HepG2 (cell line): ENCODE data around the gene DPH1. TPM values are rescaled to one million over a fixed set of nuclear protein-coding genes. Genes with fewer than 3 reads are reported as not detected.

Source experiments
- ATAC-seq: fragments of 200-7000 bp; cut with Tn5 transposase; 3 replicates; pipeline ENCODE4 v1.9.1; 2020; ENCODE audit warnings: mild to moderate bottlenecking, moderate library complexity
- BruUV-seq: library from RNA; stranded (reverse); fragments of 400-500 nt; replicated peaks from 2 replicates; lab custom pipeline; 2021; lab: Mats Ljungman, UMichigan
- CTCF ChIA-PET: fragments of 300-600 bp; formaldehyde crosslinking; extraction: SDS; loops from one replicate; lab custom pipeline; 2021; ENCODE audit warnings: low total read pairs, inconsistent platforms, low intra/inter-chr PET ratio; lab: Yijun Ruan, JAX
- POLR2A ChIA-PET: fragments of 350-600 bp; sonication (Branson Sonifier 250); formaldehyde crosslinking; loops from one replicate; lab custom pipeline; 2020; ENCODE audit warnings: antibody characterized with exemption, inconsistent platforms; lab: Yijun Ruan, JAX
- DNase-seq: peaks from one replicate; pipeline ENCODE4 v3.0.0-alpha.2; 2015; ENCODE audit warnings: low spot score
- FAIRE-seq: peaks from 3 replicates; lab custom pipeline; 2011; peaks lifted over from hg19 to GRCh38; lab: Jason Lieb, UNC
- H2AFZ ChIP-seq: one replicate; pipeline ENCODE4 v1.6.1; 2011; ENCODE audit warnings: low read length, inconsistent platforms
- H3K27ac ChIP-seq: fragments of 300-600 bp; 3 replicates; pipeline ENCODE4 v1.8.0; 2011; ENCODE audit warnings: mixed run types, mild to moderate bottlenecking, mixed read lengths, low read length, inconsistent platforms; ENCODE audit not compliant: insufficient read depth; ENCODE audit errors: extremely low read length
- H3K27me3 ChIP-seq, 2 experiments: fragments of 200-600 bp in 1 of 2; 2 replicates in 1 of 2; 3 replicates in 1 of 2; pipeline versions ENCODE4 v1.6.0 to v1.8.0; 2011; ENCODE audit warnings: low read length in 2 of 2, mild to moderate bottlenecking in 2 of 2, moderate library complexity in 2 of 2, inconsistent platforms in 1 of 2; ENCODE audit not compliant: insufficient read depth in 2 of 2, control insufficient read depth in 1 of 2
- H3K36me3 ChIP-seq, 2 experiments: fragments of 200-600 bp in 1 of 2; replicated peaks in 1 of 2; 2 replicates in 1 of 2; 3 replicates in 1 of 2; pipeline versions ENCODE4 v1.5.1 to v1.8.0; 2011; ENCODE audit warnings: low read length in 2 of 2, inconsistent platforms in 1 of 2; ENCODE audit not compliant: insufficient read depth in 2 of 2, control insufficient read depth in 1 of 2
- H3K4me1 ChIP-seq: 2 replicates; pipeline ENCODE4 v1.5.1; 2012; ENCODE audit warnings: low read length, inconsistent platforms; ENCODE audit not compliant: insufficient read depth
- H3K4me2 ChIP-seq: 2 replicates; pipeline ENCODE4 v1.6.0; 2011; ENCODE audit warnings: low read depth, low read length, inconsistent platforms
- H3K4me3 ChIP-seq, 3 experiments: fragments of 200-600 bp in 1 of 3; sonication (generic), shearing (Covaris generic) in 1 of 3; replicated peaks in 1 of 3; 2 replicates each; pipeline ENCODE4 v1.5.1; 2011 to 2016; ENCODE audit warnings: low read length in 3 of 3, inconsistent platforms in 2 of 3, low read depth in 2 of 3, mild to moderate bottlenecking in 2 of 3, control low read depth in 1 of 3, mixed read lengths in 1 of 3; ENCODE audit not compliant: insufficient read depth in 1 of 3
- H3K79me2 ChIP-seq: one replicate; pipeline ENCODE4 v1.6.1; 2011; ENCODE audit warnings: low read length, inconsistent platforms; ENCODE audit not compliant: insufficient read depth
- H3K9ac ChIP-seq: 2 replicates; pipeline ENCODE4 v1.6.0; 2011; ENCODE audit warnings: mild to moderate bottlenecking, low read depth, low read length, inconsistent platforms; ENCODE audit not compliant: insufficient read depth
- H3K9me3 ChIP-seq: 2 replicates; pipeline ENCODE4 v1.5.1; 2012; ENCODE audit warnings: mild to moderate bottlenecking, low read length
- H4K20me1 ChIP-seq: 2 replicates; pipeline ENCODE4 v1.6.0; 2011; ENCODE audit warnings: inconsistent platforms, mild to moderate bottlenecking, low read length, moderate library complexity; ENCODE audit not compliant: insufficient read depth
- STAT6 ChIP-seq: sonication (generic); formaldehyde crosslinking; IDR thresholded peaks from 2 replicates; pipeline ENCODE4 v1.4.0; 2020; ENCODE audit warnings: missing genetic modification reagents, mild to moderate bottlenecking, borderline replicate concordance
- ZNF276 ChIP-seq: sonication (generic); formaldehyde crosslinking; IDR thresholded peaks from 2 replicates; pipeline ENCODE4 v1.4.0; 2020; ENCODE audit warnings: mild to moderate bottlenecking, low read depth, missing genetic modification reagents
- ZNF629 ChIP-seq: sonication (generic); formaldehyde crosslinking; conservative IDR thresholded peaks from 2 replicates; pipeline ENCODE4 v1.5.0; 2020; ENCODE audit warnings: missing genetic modification reagents
- ZNF687 ChIP-seq: sonication (generic); formaldehyde crosslinking; IDR thresholded peaks from 2 replicates; pipeline ENCODE4 v1.5.1; 2020; ENCODE audit warnings: mild to moderate bottlenecking, missing genetic modification reagents, moderate library complexity
- WGBS: methylation state at CpG from one replicate; pipeline ENCODE4 v1.1.6; 2017; ENCODE audit warnings: low lambda C conversion rate; 5-methylcytosine and 5-hydroxymethylcytosine counted together
- in situ Hi-C: cut with HindIII; loops from 2 replicates; pipeline ENCODE4 v1.10.0; 2017; ENCODE audit warnings: low pct_unique_long_range_greater_than_20kb; ENCODE audit not compliant: extremely low pct_ligation_motif_present
- intact Hi-C: fragments of 100-400 bp; cut with micrococcal nuclease; formaldehyde crosslinking; loops from one replicate; pipeline ENCODE4 v1.10.0; 2022; ENCODE audit not compliant: unreplicated experiment
- polyA plus RNA-seq, 8 experiments: library from polyadenylated mRNA; depleted of rRNA in 3 of 8; stranded (reverse) in 7 of 8; unstranded in 1 of 8; fragments of >200 nt; fragmentation: Illumina TruSeq in 4 of 8; extraction: Trizol in 4 of 8; gene quantifications; 2 replicates each; pipeline versions ENCODE4 v1.2.1 to v1.2.3, GENCODE V29; 2011 to 2016; ENCODE audit warnings: low read depth in 4 of 8, missing spikeins in 1 of 8, mixed read lengths in 1 of 8; ENCODE audit not compliant: insufficient read depth in 1 of 8
- total RNA-seq, 5 experiments: library from RNA; depleted of rRNA; stranded (reverse); fragments of >200 nt; fragmentation: Illumina TruSeq; extraction: Trizol; gene quantifications; 2 replicates each; pipeline ENCODE4 v1.2.3, GENCODE V29; 2016; ENCODE audit warnings: low read depth in 1 of 5

The DPH1 gene
- total and polyA plus RNA-seq, 2 of the 13 experiments (the other 11 are each of a cell fraction or from before 2014, with no cell fraction given) = 25.3 to 42.8 TPM

- Histone ChIP-seq H3K27me3 (no peaks in the 10 kb centered on the region), H4K20me1 (no peaks in the 10 kb centered on the region), H3K9me3 (no peaks in the 10 kb centered on the region), H2AFZ (no peak overlapping the region), H3K4me3 (no peak overlapping the region), H3K4me1 (peaks cover 29% of the 10 kb centered on the region), H3K9ac (no peak overlapping the region), H3K4me2 (no peak overlapping the region), H3K79me2 (no peaks in the 10 kb centered on the region), H3K27ac (no peak overlapping the region), H3K36me3 (no peaks in the 10 kb centered on the region)
- DNase-seq (no peak), ATAC-seq (no peak), FAIRE-seq (no peak)
- TSS peak; percentile 46 for BruUV-seq
- in situ Hi-C loops (no loop called here), intact Hi-C loops (no loop called here)
- POLR2A ChIA-PET = no interaction called here
- no peak for TF ChIP-seq ZNF276 (CRISPR knock-in tag)
- TF ChIP-seq ZNF629 = peak; percentile 85
- CTCF ChIA-PET = no interaction called here
- 95% methylated on average over 11 of the region's 13 CpGs for WGBS
Observed at GRCh38 chr17:2003525-2003924, 26.4 kb upstream of the DPH1 start.

GRCh38 chr17:2004435-2004952 is 25.5 kb upstream of the DPH1 start:
- no peak overlapping the region for H3K27ac ChIP-seq
- ATAC-seq (peak; percentile 53), FAIRE-seq (no peak), DNase-seq (no peak)
- ChIA-PET POLR2A (interaction anchor here (1.3 kb wide), 1 partner anchor 9 kb away, joined by 3 read pairs; no protein-coding TSS in a partner anchor), CTCF (no interaction called here)
- H3K36me3 ChIP-seq = no peaks in the 10 kb centered on the region
- TSS peak; percentile 35 for BruUV-seq
- H4K20me1 ChIP-seq = no peaks in the 10 kb centered on the region
- no peak overlapping the region for H3K4me3 ChIP-seq
- H3K4me1 ChIP-seq = peaks cover 20% of the 10 kb centered on the region
- no peak overlapping the region for H2AFZ ChIP-seq
- WGBS = 77% methylated on average over 12 of the region's 12 CpGs
- no peaks in the 10 kb centered on the region for H3K27me3 ChIP-seq
- no peaks in the 10 kb centered on the region for H3K9me3 ChIP-seq
- intact Hi-C loops (no loop called here), in situ Hi-C loops (no loop called here)
- no peak overlapping the region for H3K4me2 ChIP-seq
- H3K9ac ChIP-seq = no peak overlapping the region
- H3K79me2 ChIP-seq = no peaks in the 10 kb centered on the region
- TF ChIP-seq ZNF687 (CRISPR knock-in tag) (0 out of 2 replicates have a peak, but pooled peaks have one; percentile 16), STAT6 (no peak)
